Activated CD8-positive, alpha-beta memory T cell treated with anti-CD3 and anti-CD28 coated beads for 4 hours (primary cell): ENCODE results near the gene RAPGEF6.
"Not testable (repeated sequence)": the region's sequence is repeated elsewhere in the genome, so short reads cannot be mapped to it uniquely, and the experiment has no call there.

Experiments used
- DNase-seq, 2 donors: peaks; one replicate each; pipeline ENCODE4 v3.0.0-alpha.2; 2020; ENCODE audit warnings: low read depth in 2 of 2

RAPGEF6 gene

DNA sequence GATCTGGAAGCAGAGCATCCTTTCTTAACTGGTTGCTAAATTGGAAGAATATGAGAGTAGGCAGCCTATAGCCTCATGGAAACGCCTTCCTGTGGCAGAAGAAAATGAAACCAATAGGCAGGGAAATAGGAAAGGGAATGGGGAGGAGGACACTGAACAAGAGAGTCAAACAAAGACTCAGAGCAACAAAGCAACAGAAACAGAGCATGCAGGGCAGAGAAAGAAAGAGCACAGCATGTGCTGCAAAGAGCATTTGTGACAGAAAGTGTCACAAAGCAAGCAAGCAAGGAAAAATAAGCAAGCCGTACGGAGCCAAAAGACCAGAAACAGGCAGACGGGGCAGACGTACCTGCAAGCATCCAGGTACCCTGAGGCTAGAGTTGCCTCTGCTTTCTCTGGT is 123.1 kb downstream of the RAPGEF6 start:
- DNase-seq, result no peak

DNA sequence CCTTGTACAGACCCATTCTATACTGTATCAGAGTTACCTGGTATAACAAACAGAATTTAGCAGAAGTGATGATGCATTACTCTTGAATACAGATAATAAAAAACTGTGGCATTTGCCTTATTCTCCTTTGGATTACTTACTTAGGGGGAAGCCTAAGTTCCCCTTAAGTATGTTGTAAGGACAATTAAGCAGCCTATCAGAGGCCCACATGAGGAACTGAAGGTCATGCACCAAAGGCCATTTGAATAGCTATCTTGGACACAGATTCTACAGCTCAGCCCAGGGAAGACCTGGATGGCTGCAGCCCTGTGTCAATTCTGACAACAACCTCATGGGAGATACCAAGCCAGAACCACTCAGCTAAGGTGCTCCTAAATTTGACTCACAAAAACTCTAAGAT is 125.2 kb downstream of the RAPGEF6 start:
- no peak for DNase-seq

DNA sequence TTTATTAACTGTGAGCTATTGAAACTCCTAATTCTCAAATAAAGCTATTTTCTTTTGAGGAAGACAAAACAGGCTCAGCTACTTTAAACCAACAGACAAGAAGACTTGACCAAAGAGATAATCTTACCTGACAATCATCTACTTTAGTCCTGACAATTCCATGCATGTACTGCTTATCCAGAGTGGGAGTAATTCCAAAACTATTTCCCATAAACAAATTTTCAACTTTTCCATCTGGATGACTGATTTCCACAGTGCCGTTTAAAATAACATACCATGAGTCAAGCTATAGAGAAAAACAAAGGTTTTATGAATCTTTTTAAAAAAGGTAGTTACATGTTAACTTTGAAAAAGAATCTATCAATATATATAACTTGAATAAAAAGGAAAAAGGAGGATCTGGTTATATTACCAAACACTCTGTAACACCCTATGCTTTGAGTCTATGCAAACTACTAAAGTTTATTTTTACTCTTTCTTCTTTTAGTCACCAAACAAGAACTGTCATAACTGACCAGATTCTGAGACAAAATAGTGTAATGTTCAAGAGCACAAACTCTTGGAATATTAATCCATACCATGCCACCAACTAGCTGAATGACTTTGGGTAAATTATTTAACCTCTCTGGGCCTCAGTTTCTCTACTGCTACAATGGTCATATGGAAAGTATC is 129.7 kb downstream of the RAPGEF6 start:
- DNase-seq, result no peak

DNA sequence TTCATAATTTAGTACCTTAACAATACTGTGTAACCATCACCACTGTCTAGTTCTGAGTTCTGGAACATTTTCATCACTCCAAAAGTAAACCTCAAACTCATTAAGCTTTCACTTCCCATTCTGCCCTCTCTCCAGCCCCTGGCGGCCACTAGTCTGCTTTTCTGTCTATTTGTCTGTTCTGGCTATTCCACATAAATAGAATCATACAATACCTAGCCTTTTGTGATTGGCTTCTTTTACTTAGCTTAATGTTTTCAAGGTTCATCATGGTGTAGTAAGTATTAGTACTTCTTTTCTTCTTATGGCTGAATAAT is 138.7 kb downstream of the RAPGEF6 start:
- no peak for DNase-seq

- no peak for DNase-seq
Measured at GRCh38 chr5:131495536-131496399, 139.3 kb downstream of the RAPGEF6 start.

GRCh38 chr5:131491749-131492148 is 143.3 kb downstream of the RAPGEF6 start:
- no peak for DNase-seq

- DNase-seq, result no peak
Measured at GRCh38 chr5:131488463-131488862, 146.6 kb downstream of the RAPGEF6 start.

- DNase-seq, result not testable (repeated sequence)
Measured at GRCh38 chr5:131487371-131487770, 147.7 kb downstream of the RAPGEF6 start.

- DNase-seq, result no peak
Measured at GRCh38 chr5:131482617-131483016, 152.4 kb downstream of the RAPGEF6 start.

- DNase-seq, result no peak
Measured at GRCh38 chr5:131481569-131481968, 153.5 kb downstream of the RAPGEF6 start.

DNA sequence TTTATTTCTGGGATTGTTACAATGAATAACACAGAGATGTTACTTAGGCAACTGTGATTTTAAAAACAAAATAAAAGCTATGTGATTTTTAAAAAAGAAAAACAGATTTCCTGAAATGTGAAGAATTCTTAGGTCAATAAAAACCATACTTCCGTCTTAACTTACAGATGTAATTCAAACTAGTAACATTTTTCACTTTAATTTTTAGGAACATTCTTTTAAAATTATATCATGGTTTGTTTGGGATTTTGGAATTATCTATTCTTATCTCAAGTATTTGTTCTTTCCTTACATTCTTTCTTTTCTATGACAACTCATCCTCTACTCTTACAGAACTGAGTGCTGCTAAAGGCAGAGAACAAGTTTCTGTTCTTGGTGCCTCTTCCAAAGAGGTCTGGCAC is 159.5 kb downstream of the RAPGEF6 start:
- no peak for DNase-seq

DNA sequence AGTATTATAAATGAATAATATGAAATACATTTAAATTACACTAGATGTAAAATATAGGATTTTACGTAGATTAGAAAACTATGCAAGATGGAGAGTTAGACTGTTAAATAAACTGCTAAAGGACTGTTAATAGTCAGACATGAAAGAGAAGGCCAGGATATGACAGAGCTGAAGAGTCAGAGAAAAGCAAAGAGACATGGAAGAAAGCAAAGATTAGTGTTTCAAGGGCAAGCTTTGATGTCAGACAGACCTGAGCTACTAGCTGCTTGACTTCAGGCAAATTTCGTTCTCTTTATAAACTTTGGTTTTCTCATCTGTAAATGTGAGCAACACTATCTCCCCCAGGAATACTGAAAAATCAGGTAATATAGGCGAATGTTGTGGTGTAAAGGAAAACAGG is 161.3 kb downstream of the RAPGEF6 start:
- DNase-seq, result no peak

DNA sequence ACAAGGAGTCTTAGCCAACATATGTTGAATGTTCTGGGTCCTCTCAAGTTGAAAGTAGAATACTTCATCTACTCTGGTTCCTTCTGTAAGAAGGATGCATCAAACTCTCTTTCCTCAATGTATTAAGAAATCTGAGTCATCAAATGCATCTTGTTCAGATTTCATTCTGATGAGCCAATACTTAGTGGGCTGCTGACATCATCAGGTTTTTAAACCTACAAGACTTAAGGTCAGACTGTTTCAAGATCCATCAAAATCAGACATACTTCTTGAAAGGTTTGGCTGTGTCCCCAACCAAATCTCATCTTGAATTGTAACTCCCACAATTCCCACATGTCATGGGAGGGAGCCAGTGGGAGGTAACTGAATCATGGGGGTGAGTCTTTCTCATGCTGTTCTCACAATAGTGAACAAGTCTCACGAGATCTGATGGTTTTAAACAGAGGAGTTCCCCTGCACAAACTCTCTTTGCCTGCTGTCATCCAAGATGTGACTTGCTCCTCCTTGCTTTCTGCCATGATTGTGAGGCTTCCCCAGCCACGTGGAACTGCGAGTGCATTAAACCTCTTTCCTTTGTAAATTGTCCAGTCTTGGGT is 168.8 kb downstream of the RAPGEF6 start:
- no peak for DNase-seq

DNA sequence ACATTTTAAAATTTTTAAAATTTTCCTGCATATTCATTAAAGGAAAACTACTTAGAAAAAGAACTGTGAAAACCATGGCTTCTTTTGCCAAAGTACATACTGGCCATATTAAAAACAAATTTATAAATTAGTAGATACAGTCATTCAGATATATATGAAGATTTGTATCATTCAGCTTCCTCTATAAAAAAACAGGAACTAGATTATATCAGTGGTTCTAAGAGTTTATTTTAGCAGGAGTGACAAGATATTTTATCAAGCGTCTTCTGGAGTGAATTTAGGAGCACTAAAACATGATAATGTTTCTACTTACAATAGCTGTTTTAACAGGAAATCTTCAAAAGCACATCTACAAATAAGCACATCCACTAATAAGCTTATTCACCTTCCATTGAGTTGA is 171.4 kb downstream of the RAPGEF6 start:
- DNase-seq, result no peak

- no peak for DNase-seq
Measured at GRCh38 chr5:131462454-131462853, 172.6 kb downstream of the RAPGEF6 start.

GRCh38 chr5:131461742-131462141 is 173.3 kb downstream of the RAPGEF6 start:
- no peak for DNase-seq

GRCh38 chr5:131460867-131461572 is 174.0 kb downstream of the RAPGEF6 start:
- DNase-seq, result no peak

GRCh38 chr5:131460133-131460532 is 174.9 kb downstream of the RAPGEF6 start:
- DNase-seq, result no peak

GRCh38 chr5:131459216-131459615 is 175.8 kb downstream of the RAPGEF6 start:
- no peak for DNase-seq

DNA sequence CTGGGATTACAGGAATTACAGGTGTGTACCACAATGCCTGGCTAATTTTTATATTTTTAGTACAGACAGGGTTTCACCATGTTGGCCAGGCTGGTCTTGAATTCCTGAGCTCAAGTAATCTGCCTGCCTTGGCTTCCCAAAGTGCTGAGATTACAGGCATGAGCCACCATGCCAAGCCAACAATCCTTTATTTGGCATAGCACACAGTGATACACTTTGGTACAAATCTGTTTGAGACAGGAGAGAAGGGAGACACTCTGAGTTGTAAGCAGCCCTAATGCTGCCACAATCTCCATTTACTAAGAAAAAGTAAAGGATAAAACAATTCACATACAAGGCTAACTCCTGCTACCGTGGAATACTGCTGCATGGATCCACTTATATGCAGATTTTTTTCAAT is 177.8 kb downstream of the RAPGEF6 start:
- no peak for DNase-seq

DNA sequence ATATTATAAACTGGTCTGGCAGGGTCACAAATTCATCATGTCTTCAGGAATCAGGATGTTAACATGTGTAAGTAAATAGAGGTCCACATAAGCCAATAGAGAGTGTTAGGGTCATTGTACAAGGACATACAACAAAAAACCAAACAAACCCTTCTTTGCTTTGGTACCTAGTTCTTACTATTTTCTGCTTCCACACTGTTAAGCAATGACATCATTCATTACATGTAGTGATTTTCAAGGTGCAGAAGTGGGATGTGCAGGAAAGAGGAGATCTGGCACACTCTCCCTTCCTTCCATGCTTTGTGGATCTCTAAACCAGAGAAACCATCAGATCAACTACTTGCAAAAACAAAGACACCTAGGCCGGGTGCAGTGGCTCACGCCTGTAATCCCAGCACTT is 184.1 kb downstream of the RAPGEF6 start:
- no peak for DNase-seq

- no peak for DNase-seq
Measured at GRCh38 chr5:131441184-131441583, 193.8 kb downstream of the RAPGEF6 start.
